Large intestine (tissue), 3 donors: ENCODE data around the gene KLHL36. TPM values are rescaled to one million over a fixed set of nuclear protein-coding genes. Genes with fewer than 3 reads are reported as not detected.
A peak's percentile ranks its signal among the peaks of the same experiment; 100 is the strongest.
"Not testable (repeated sequence)": the region's sequence is repeated elsewhere in the genome, so short reads cannot be mapped to it uniquely, and the experiment has no call there.

Source experiments
- DNase-seq, 2 donors: peaks; one replicate each; pipeline versions ENCODE4 v3.0.0 to v3.0.0-alpha.2; 2013
- H3K27ac ChIP-seq: one replicate; pipeline ENCODE4 v1.5.1; 2013; ENCODE audit warnings: low read length
- H3K27me3 ChIP-seq: 2 replicates; pipeline ENCODE4 v1.6.1; 2013; ENCODE audit warnings: low read length; ENCODE audit not compliant: control insufficient read depth, insufficient read depth
- H3K36me3 ChIP-seq: 2 replicates; pipeline ENCODE4 v1.6.1; 2013; ENCODE audit warnings: low read length; ENCODE audit not compliant: control insufficient read depth, insufficient read depth
- H3K4me1 ChIP-seq: one replicate; pipeline ENCODE4 v1.6.1; 2013; ENCODE audit warnings: low read length; ENCODE audit not compliant: control insufficient read depth, insufficient read depth
- H3K4me3 ChIP-seq: one replicate; pipeline ENCODE4 v1.5.1; 2013; ENCODE audit warnings: low read length
- H3K9me3 ChIP-seq: one replicate; pipeline ENCODE4 v1.6.1; 2013; ENCODE audit warnings: mild to moderate bottlenecking, low read depth, low read length, moderate library complexity; ENCODE audit not compliant: control insufficient read depth
- WGBS: methylation state at CpG from one replicate; pipeline ENCODE4 v1.1.5; 2013; ENCODE audit warnings: low lambda C conversion rate; ENCODE audit not compliant: insufficient coverage; 5-methylcytosine and 5-hydroxymethylcytosine counted together
- polyA plus RNA-seq: library from polyadenylated mRNA; unstranded; fragments of 120-200 nt; gene quantifications from one replicate; pipeline ENCODE4 v1.2.1, GENCODE V29; 2013

The KLHL36 gene
- polyA plus RNA-seq, 1 donor = 32.8 TPM

DNA sequence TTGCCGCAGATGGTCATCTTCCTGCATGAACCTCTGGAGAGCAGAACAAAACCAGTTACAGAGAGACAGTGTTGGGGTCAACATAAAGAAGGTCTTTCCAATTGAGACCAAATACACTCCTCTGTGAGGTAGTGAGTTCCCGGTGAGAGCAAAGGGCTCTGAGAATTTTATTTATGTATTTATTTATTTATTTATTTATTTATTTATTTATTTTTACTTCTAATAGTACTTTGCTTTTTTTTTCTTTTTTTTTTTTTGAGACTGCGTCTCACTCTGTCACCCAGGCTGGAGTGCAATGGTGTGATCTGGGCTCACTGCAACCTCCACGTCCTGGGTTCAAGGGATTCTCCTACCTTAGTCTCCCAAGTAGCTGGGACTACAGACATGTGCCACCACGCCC, 18.3 kb upstream of the KLHL36 start:
- no peak overlapping the region for H3K4me3 ChIP-seq
- H3K4me1 ChIP-seq = no peaks in the 10 kb centered on the region
- no peaks in the 10 kb centered on the region for H3K36me3 ChIP-seq
- no peaks in the 10 kb centered on the region for H3K27me3 ChIP-seq
- H3K9me3 ChIP-seq = no peaks in the 10 kb centered on the region
- no peak overlapping the region for H3K27ac ChIP-seq
- WGBS = 67% methylated on average over 1 of the region's 5 CpGs
- no peak for DNase-seq

DNA sequence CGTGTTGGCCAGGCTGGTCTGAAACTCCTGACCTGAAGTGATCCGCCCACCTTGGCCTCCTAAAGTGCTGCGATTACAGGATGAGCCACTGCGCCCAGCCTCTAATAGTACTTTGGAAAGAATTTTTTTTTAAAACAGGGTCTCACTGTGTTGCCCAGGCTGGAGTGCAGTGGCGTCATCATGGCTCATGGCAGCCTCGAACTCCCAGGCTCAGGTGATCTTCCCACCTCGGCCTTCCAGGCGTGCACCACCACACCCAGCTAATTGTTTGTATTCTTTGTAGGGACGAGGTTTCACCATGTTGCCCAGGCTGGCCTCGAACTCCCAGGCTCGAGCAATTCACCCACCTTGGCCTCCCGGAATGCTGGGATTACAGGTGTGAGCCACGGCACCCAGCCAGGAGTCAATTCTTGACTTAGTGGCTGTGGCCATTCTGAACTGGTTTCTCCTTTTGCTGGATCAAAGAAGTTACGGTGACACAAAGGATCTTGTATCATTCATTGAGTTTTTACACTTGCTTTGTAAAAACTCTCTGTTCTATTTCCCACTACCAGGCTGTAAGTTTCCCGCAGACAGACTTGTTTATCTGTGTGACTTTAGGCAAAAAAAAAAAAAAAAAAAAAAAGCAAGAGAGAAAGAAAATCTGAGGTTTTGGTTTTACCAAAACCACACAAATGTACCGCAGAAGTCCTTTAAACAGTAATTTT, 17.7 kb upstream of the KLHL36 start:
- Histone ChIP-seq H3K27me3 (no peaks in the 10 kb centered on the region), H3K4me1 (no peaks in the 10 kb centered on the region), H3K36me3 (no peaks in the 10 kb centered on the region), H3K27ac (no peak overlapping the region), H3K4me3 (no peak overlapping the region), H3K9me3 (no peaks in the 10 kb centered on the region)
- WGBS = no CpG with 5 or more reads among the region's 16 CpGs
- no peak for DNase-seq

DNA sequence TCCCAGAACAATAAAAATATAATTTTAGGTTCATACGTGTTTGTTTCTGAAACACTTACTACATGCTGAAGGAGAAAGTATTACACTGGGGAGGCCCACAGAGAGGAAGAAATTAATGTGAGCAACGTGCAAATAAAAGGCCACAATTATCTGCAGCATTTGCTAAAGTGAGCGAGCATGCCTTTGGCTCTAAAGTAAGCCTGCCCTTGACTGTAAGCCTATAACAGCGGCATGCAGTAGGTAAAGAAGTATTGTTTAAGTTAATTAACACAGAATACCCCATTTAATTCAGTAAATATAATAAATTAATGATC, 17.2 kb upstream of the KLHL36 start:
- H3K9me3 ChIP-seq = no peaks in the 10 kb centered on the region
- H3K4me3 ChIP-seq = no peak overlapping the region
- no peak overlapping the region for H3K27ac ChIP-seq
- no peaks in the 10 kb centered on the region for H3K27me3 ChIP-seq
- H3K4me1 ChIP-seq = no peaks in the 10 kb centered on the region
- WGBS = 86% methylated on average over 2 of the region's 4 CpGs
- H3K36me3 ChIP-seq = no peaks in the 10 kb centered on the region
- no peak for DNase-seq

DNA sequence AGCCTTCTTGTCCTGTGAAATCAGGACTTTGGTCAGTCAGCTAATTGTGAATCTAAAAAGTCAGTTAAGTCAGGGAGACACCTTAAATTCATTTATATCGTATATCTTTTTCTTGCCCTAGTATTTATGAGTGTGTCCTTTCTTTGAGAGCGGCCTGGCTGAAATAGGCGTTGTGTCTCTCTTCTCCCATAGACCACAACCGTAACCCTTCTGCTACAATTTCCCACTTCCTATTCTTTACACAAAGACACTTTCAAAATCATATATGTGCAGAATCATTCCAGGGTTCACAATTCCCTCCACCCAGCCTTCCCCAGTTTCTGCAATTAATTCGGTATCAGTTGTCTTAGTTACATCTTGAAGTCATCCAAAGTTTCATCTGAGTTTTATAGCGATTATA, 16.4 kb upstream of the KLHL36 start:
- H3K4me1 ChIP-seq = no peaks in the 10 kb centered on the region
- H3K27ac ChIP-seq = no peak overlapping the region
- no peaks in the 10 kb centered on the region for H3K27me3 ChIP-seq
- H3K4me3 ChIP-seq = no peak overlapping the region
- WGBS = 96% methylated on average over 5 of the region's 6 CpGs
- H3K9me3 ChIP-seq = no peaks in the 10 kb centered on the region
- DNase-seq = no peak
- no peaks in the 10 kb centered on the region for H3K36me3 ChIP-seq

DNA sequence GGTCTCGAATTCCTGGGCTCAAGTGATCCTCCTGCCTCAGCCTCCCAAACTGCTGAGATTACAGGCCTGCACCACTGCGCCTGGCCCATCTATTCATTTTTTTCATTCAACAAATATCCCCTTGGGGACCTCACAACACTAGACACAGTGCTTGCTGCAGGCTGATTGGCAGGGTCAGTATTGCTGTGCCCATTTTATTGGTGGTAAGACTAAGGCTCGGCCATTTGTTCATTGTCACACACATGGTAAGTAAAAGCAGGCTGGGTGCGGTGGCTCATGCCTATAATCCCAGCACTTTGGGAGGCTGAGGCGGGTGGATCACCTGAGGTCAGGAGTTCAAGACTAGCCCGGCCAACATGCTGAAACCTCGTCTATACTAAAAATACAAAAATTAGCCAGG, 15.4 kb upstream of the KLHL36 start:
- not testable (repeated sequence) for DNase-seq, H3K4me1 ChIP-seq, H3K4me3 ChIP-seq, H3K9me3 ChIP-seq, H3K27me3 ChIP-seq, H3K27ac ChIP-seq, H3K36me3 ChIP-seq
- no CpG with 5 or more reads among the region's 7 CpGs for WGBS

DNA sequence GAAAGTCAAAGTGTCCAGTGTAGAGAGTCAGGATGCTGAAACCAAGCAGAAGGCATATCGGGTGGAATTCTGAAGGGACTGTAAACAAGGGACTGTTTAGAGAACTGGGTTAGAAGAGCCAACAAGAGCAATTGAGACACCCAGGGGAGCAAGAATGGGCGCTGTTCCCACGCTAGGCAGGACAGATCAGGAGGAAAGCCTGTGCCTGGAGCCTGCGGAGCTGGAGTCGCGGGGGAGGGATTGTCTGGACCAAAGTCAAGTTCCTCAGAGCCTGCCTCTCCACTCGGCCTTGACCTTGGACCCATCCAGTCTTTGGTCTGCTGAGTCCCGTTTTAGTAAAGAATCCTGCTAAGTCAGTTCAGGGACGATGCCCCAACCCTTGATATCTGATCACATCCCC, 14.7 kb upstream of the KLHL36 start:
- Histone ChIP-seq H3K9me3 (no peaks in the 10 kb centered on the region), H3K27ac (no peak overlapping the region), H3K4me1 (no peaks in the 10 kb centered on the region), H3K36me3 (no peaks in the 10 kb centered on the region), H3K4me3 (no peak overlapping the region), H3K27me3 (no peaks in the 10 kb centered on the region)
- no CpG with 5 or more reads among the region's 9 CpGs for WGBS
- DNase-seq = peak in 1 of 2 donors; percentile 70

DNA sequence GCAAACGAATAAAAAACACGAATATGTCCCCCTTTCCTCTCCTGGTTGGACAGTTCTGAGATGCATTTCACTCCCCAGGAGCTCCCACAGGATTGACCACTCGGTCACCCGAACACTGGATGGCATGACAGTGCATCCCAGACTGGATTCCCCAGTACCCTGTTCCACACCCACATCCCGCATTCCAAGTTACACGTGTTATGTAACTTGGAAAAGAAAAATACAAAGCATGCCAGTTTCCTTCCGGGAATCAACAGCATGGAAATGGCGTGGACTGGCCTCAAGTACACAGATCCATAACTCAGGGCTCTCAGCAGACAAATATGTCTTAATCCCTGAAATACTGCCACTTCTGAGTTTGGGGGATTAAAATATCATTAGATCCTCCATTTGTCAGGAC, 12.6 kb upstream of the KLHL36 start:
- WGBS = 100% methylated on average over 2 of the region's 8 CpGs
- no peaks in the 10 kb centered on the region for H3K27me3 ChIP-seq
- DNase-seq = no peak
- H3K36me3 ChIP-seq = no peaks in the 10 kb centered on the region
- no peaks in the 10 kb centered on the region for H3K9me3 ChIP-seq
- no peak overlapping the region for H3K4me3 ChIP-seq
- H3K4me1 ChIP-seq = no peaks in the 10 kb centered on the region
- H3K27ac ChIP-seq = no peak overlapping the region

DNA sequence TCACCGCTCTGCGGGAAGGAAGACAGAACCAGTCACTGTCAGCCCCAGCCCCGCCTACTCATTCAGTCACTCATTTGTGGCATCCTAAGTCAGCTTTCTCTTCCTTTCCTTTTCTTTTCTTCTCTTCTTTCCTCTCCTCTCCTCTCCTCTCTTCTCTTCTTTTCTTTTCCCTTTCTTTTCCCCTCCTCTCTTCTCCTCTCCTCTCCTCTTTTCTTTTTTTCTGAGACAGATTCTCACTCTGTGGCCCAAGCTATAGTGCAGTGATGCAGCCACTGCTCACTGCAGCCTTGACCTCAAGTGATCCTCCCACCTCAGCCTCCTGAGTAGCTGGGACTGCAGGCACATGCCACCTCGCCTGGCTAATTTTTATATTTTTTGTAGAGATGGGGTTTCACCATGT, 10.6 kb upstream of the KLHL36 start:
- no peaks in the 10 kb centered on the region for H3K36me3 ChIP-seq
- H3K27me3 ChIP-seq = no peaks in the 10 kb centered on the region
- no peaks in the 10 kb centered on the region for H3K4me1 ChIP-seq
- no peaks in the 10 kb centered on the region for H3K9me3 ChIP-seq
- no peak overlapping the region for H3K4me3 ChIP-seq
- no peak for DNase-seq
- WGBS = 90% methylated on average over 3 of the region's 4 CpGs
- no peak overlapping the region for H3K27ac ChIP-seq

DNA sequence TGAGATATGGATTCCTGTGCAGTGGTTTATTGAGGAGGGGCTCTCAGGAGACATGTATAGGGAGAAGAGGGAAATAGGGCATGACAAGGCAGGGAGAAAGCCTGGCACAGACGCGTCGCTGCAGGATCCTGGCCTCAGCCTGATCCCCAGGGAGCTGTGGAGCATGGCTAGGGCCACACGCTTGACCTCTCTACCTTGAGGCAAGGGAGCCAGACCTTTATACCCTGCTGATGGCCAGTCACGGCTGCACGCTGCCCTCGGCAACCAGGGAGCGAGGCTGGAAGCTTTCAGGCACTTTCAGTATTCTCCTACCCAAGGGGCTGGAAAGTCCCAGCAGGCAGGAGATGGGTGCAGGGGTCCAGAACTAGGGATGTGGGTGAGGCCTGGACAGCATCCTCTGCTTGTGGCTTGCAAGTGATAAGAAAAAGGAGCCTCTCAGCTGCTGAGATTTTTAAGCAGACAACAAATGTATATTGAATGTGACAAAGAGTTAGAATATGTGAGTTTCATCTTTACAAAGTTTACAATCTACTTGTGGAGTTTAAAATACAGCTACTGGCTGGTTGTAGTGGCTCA, 10.0 kb upstream of the KLHL36 start:
- Histone ChIP-seq H3K36me3 (no peaks in the 10 kb centered on the region), H3K27ac (no peak overlapping the region), H3K4me1 (no peaks in the 10 kb centered on the region), H3K27me3 (no peaks in the 10 kb centered on the region), H3K9me3 (no peaks in the 10 kb centered on the region), H3K4me3 (no peak overlapping the region)
- DNase-seq = no peak
- WGBS = 90% methylated on average over 2 of the region's 8 CpGs

DNA sequence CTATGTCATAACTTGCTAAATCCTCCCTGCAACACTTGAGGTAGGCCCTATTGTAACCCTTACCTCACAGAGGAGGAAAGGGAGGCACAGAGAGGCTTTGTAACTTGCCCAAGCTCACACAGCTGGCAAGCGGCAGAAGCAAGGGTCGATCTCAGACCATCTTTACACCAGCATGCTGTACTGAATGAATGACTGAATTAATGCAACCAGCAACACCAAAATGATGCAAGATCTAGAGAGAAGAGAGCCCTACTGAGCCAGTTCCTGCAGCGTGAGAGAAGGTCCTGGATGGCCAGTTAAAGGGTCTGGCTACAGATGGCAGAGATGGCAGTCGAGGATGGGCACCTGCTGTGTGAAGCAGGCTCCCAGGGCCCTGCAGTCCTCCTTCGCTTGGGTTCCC, 8.2 kb upstream of the KLHL36 start:
- H3K9me3 ChIP-seq = no peaks in the 10 kb centered on the region
- H3K27me3 ChIP-seq = no peaks in the 10 kb centered on the region
- no peak for DNase-seq
- no peak overlapping the region for H3K27ac ChIP-seq
- H3K4me3 ChIP-seq = no peak overlapping the region
- no CpG with 5 or more reads among the region's 5 CpGs for WGBS
- H3K4me1 ChIP-seq = no peaks in the 10 kb centered on the region
- H3K36me3 ChIP-seq = no peaks in the 10 kb centered on the region

DNA sequence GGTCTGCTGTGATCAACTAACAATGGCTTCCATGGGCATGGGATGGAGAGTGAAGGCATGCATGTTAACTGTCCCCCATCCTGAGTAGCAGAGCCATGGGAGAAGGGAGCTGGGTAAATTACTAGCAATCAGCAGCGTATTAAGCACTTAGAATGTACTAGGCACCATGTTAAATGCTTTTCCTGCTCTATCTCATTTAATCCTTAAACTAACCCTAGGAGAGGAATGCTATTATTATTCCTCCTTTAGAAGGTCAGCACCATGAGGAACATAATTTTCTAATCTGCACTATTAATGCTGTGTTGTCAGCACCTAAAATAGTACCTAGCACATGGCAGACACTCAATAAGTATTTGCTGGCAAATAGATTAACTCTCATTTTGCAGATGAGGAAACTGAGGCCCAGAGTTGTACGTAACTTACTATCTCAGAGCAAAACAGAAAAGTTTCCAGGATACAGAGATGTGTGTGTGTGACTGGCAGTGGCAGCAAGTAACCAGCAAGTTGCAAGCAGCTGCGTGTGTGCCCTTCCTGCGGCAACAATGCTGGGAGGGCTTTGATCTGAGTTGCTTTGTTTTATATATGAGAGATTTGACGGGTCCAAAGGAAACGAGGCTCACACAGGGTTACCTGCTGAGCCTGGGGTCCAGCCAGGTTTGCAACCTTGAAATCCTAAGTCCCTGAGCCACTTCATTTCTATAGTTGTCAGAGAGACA, 6.5 kb upstream of the KLHL36 start:
- no peak overlapping the region for H3K4me3 ChIP-seq
- DNase-seq = no peak
- H3K36me3 ChIP-seq = no peaks in the 10 kb centered on the region
- H3K27me3 ChIP-seq = peaks cover 3% of the 10 kb centered on the region
- no peak overlapping the region for H3K27ac ChIP-seq
- WGBS = no CpG with 5 or more reads among the region's 6 CpGs
- no peaks in the 10 kb centered on the region for H3K4me1 ChIP-seq
- no peaks in the 10 kb centered on the region for H3K9me3 ChIP-seq
